HG03565 (cell line): ENCODE data around the gene HPCAL1.
"Not testable (repeated sequence)": the region's sequence is repeated elsewhere in the genome, so short reads cannot be mapped to it uniquely, and the experiment has no call there.

Experiments
- ATAC-seq: cut with Tn5 transposase; IDR thresholded peaks from one replicate; pipeline ENCODE4 v1.9.1; 2021; ENCODE audit warnings: mild to moderate bottlenecking, moderate library complexity; ENCODE audit not compliant: unreplicated experiment

HPCAL1 gene

GRCh38 chr2:10433947-10434885 lies 131.5 kb downstream of the HPCAL1 start:
- no peak for ATAC-seq

DNA sequence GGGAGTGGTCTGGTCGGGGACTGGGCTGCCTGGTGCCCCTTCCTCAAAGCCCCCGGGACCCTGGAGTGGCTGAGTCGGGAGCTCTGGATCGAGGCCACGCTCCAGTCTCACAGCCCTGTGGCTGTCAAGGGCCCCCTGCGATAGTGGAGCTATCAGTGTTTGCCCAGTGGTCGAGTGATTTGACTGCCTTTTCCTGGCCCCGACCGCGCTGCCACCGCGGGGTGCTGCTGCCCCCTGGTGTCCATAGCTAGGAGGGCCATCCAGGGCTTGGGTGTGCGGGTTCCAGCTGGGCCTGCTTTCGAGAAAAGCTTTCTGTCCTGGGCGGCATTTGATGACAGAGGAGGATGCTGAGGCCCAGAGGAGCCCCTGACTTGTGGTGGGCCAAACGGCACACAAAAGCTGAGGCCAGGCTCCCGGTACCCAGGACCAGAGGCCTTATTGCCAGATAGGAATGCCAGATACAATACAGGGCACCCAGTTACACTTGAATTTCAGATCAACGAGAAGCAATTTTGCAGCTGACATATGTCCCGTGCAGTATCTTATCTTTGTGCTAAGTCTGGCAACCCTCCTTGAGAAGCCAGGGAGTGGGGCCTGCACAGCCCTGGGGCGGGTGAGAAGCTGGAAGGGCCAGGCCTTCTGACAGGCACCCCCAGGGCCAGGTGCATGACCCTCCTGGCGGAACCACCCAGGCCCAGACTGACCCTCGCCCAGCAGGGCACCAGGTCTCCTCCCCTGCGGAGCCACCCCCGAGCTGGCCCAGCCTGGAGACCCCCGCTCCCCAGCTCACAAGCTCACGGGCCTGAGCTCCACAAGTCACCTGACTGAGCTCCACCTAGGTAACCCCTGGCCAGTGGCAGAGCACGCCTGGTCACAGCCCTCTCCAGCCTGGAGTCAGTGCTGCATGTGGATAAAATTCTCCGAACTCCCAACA lies 132.4 kb downstream of the HPCAL1 start:
- peak; percentile 47 for ATAC-seq

DNA sequence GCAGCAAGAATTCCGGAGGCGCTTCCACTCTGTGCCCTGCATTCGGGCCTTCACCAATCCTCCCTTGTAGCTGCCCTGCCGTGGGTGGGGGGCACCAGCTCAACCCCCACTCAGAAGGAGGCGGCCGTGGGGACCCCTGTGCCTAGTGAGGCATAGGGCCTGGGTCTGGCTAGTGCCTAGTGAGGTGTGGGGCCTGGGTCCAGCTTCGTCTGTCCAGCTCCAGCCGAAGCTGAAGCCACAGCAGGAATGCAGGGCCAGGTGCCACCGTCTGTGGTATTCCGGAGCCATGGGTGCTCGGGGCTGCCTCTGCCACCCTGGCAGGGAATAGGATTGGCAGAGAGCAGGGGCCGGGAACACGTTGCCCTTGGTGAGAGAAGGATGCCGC lies 133.1 kb downstream of the HPCAL1 start:
- ATAC-seq, result no peak

- ATAC-seq, result no peak
Observed at GRCh38 chr2:10436583-10437110, 133.9 kb downstream of the HPCAL1 start.

- ATAC-seq, result no peak
Observed at GRCh38 chr2:10437806-10438205, 135.1 kb downstream of the HPCAL1 start.

- no peak for ATAC-seq
Observed at GRCh38 chr2:10438688-10439087, 136.0 kb downstream of the HPCAL1 start.

DNA sequence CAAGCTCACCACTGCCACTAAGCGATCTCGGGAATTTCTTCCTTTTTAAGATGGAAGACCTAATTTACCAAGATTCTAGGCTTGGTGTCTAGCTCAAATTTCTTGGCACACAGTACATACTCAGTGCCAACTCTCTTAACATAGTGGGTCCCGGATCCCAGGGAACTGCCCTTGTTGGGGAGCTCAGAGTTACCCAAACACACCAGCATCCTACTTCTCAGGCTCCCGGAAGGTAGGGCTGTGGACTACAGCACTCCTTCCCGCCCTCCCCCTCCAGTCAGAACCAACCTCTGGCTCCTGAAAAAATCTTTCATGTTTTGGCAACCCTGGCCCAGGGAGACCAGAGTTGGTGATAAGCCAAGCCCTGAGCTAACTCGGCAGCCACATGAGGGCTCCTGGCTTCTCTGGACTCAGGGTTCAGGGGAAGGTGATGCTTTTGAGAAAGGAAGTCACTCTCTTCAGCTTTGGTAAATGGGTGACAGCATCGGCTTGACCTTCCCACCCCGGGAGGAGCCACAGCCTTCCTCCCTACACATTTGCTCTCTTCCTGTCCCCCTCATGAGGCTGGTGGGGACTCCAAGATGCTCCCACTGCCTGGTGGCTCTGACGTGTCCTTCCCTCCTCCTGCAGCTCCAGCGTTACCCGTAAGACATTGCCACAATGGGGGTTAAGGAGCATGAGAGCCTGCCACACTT lies 136.6 kb downstream of the HPCAL1 start:
- ATAC-seq, result no peak

DNA sequence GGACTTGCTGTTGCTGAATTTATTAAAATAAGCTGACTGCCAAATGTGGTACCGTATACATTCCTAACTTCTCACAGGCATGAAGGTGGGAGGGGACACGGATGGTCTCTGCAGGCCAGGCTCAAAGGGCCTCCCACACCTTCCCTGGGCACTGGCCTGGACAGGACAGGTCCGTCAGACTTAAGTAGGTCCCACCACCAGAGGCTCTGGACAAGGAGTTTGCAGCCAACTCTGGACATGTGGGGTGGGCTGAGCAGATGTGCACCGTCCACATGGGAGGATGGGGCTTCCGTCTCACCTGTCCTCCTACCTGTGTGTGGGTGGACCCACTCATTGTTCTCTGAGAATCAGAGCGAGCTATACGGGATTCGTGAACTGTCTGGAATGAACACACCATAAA lies 137.3 kb downstream of the HPCAL1 start:
- no peak for ATAC-seq

DNA sequence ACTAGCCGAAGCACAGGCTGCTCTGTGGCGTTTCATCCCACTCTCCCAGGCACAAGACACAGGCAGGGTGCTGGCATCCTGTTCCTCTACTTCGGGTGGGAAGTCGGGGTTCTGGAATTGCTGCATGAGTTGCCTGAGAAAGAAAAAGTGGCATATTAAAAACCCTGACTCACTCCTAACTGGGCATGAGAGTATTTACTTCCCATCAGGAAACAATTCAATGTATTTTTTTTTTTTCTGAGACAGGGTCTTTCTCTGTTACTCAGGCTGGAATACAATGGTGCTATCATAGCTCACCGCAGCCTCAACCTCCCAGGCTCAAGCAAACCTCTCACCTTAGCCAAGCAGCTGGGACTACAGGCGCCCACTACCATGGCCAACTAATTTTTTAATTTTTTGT lies 138.0 kb downstream of the HPCAL1 start:
- no peak for ATAC-seq

DNA sequence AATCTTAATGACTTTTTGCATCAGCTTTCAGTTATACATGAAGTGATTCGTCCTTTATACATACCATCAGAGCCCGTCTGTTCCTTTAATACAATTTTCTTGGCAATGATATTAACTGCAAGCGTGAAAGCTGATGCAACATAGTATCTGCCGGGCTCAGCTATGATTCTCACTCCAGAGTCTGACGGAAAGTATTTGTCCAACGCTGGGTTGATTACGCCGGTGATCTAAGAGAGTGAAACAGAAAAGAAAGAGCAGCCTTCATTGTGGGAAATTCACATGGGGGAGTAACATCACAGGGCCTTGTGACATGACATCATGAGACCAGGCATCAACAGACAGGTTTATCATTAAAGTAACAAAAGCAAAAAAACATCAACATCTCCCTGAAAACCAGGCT lies 139.2 kb downstream of the HPCAL1 start:
- no peak for ATAC-seq

- ATAC-seq, result not testable (repeated sequence)
Observed at GRCh38 chr2:10442469-10443126, 139.9 kb downstream of the HPCAL1 start.

DNA sequence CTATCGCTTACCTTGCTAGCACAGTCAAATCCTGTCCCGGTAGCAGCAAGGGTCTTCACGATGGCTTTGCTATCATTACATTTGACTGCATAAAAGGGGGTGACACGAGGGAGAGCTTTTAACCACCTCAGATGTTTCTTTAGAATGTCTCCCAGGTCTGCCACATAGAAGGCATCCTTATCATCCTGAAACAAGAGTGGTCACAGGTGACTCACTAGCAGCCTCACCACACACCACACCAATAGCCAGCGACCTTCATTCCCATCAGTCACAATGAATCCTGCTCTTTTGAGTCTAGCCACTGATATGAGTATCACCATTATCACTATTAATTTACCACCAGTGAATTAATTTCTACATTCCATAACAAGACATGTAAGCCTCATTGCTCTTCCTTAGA lies 141.8 kb downstream of the HPCAL1 start:
- no peak for ATAC-seq

- ATAC-seq, result no peak
Observed at GRCh38 chr2:10446631-10447030, 143.9 kb downstream of the HPCAL1 start.

DNA sequence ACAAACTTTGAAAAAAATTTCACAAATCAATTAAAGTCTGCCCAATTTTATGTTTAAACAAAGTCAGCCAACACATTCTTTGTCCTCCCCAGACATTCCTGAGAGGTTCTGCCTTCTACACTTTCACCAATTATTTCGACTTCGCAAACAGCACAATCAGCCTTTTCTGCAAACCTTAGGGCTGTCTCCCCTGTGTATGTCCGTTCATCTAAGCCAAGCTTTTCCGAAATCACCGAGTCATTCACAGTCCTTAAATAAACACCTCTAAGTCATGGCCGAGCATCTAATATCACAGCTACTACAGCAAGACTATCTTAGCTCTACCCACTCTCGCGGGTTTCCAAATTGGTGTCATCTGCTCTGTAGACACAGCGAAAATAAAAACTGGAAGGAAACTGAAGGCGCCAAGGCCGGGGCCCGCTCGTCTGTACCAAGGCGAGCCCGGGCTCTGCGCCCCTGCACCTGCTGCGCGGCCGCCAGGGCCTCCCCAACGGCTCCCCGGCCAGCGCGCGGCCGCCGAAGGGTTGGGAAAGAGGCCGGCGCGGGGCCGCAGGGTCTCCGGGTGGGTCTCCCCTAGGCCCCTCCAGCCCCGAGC lies 144.7 kb downstream of the HPCAL1 start:
- peak; percentile 16 for ATAC-seq

DNA sequence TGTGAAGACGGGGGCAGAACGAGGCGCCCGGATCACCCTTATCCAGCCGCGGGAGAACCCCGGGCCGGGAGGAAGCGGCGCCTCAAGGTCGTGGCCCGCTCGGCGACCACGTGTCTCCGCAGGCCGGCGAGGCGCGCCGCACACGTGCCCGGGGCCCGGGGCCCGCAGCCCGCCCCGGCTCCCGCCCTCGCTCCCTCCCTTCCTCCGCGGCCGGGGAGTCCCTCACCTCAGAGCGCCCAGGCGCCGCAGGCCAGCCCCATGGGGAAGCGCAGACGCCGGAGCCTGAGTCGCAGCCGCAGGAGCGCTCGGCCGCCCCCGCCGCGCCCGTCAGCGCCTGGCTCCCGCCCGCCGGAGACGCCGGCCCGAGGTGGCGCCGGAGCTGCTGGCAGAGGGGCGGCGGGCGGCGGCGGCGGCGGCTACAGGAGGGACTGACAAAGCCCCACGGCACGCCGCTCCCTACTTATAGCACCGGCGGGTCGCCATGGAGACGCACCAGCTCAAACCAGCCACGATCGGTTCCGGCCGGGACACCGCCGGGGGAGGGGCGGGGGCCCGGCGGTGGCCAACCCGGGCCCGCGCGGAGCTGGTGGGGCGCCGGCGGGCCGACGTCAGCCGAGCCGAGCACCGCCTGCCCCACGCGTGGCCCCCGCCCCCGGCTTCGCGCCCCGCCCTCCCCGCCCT lies 145.3 kb downstream of the HPCAL1 start, which contains the start of gene ODC1:
Gene ODC1, minus strand, starts transcription at position 433 of the 681 bp plus-strand sequence. CDS start 3,295 bp downstream, outside the sequence.
- peak; percentile 39 for ATAC-seq

GRCh38 chr2:10448576-10449485 lies 146.1 kb downstream of the HPCAL1 start:
- ATAC-seq, result peak; percentile 50

DNA sequence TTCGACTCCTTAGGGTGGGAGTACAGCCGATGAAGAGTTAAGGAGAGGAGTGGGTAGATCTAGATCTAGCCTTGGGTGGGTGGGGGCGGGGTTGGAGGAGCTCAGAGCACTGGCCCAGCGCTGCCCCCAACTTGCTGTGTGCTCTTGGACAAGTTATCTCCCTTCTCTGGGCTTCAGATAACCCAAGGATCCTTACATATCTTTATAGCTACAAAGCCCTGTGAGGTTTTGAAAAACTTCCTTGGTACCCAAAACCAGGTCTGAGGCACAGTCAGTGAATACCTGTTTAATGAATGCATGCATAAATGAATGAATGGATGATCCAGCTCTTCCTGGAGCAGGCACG lies 146.8 kb downstream of the HPCAL1 start:
- no peak for ATAC-seq
